HG03108 (cell line): ENCODE data around the gene TMEM131.
"Not testable (repeated sequence)": the region's sequence is repeated elsewhere in the genome, so short reads cannot be mapped to it uniquely, and the experiment has no call there.

ENCODE experiments used
- ATAC-seq: cut with Tn5 transposase; IDR thresholded peaks from one replicate; pipeline ENCODE4 v1.9.1; 2021; ENCODE audit warnings: moderate library complexity; ENCODE audit not compliant: unreplicated experiment

Gene TMEM131

GRCh38 chr2:97914691-97915213 lies 81.0 kb downstream of the TMEM131 start:
- ATAC-seq: no peak

GRCh38 chr2:97913846-97914245 lies 81.9 kb downstream of the TMEM131 start:
- no peak for ATAC-seq

GRCh38 chr2:97911922-97912575 lies 83.7 kb downstream of the TMEM131 start:
- ATAC-seq: no peak

- peak; percentile 48 for ATAC-seq
Observed at GRCh38 chr2:97911206-97911921, 84.4 kb downstream of the TMEM131 start.

- no peak for ATAC-seq
Observed at GRCh38 chr2:97910403-97911205, 85.1 kb downstream of the TMEM131 start.

GRCh38 chr2:97908208-97908676 lies 87.5 kb downstream of the TMEM131 start:
- ATAC-seq: no peak

GRCh38 chr2:97907369-97908100 lies 88.2 kb downstream of the TMEM131 start:
- ATAC-seq: no peak

- no peak for ATAC-seq
Observed at GRCh38 chr2:97906307-97906706, 89.4 kb downstream of the TMEM131 start.

- no peak for ATAC-seq
Observed at GRCh38 chr2:97905294-97905693, 90.5 kb downstream of the TMEM131 start.

GRCh38 chr2:97901862-97902261 lies 93.9 kb downstream of the TMEM131 start:
- ATAC-seq: no peak

- ATAC-seq: no peak
Observed at GRCh38 chr2:97900806-97901205, 94.9 kb downstream of the TMEM131 start.

GRCh38 chr2:97893042-97893441 lies 102.7 kb downstream of the TMEM131 start:
- not testable (repeated sequence) for ATAC-seq

- no peak for ATAC-seq
Observed at GRCh38 chr2:97891611-97892010, 104.1 kb downstream of the TMEM131 start.

- ATAC-seq: no peak
Observed at GRCh38 chr2:97889156-97889555, 106.6 kb downstream of the TMEM131 start.

GRCh38 chr2:97885841-97886240 lies 109.9 kb downstream of the TMEM131 start:
- ATAC-seq: no peak

- ATAC-seq: no peak
Observed at GRCh38 chr2:97880334-97880733, 115.4 kb downstream of the TMEM131 start.

- ATAC-seq: no peak
Observed at GRCh38 chr2:97878865-97879264, 116.9 kb downstream of the TMEM131 start.

- ATAC-seq: not testable (repeated sequence)
Observed at GRCh38 chr2:97878317-97878716, 117.4 kb downstream of the TMEM131 start.

GRCh38 chr2:97871096-97871780 lies 124.5 kb downstream of the TMEM131 start:
- ATAC-seq: no peak

GRCh38 chr2:97870396-97870843 lies 125.3 kb downstream of the TMEM131 start:
- ATAC-seq: peak; percentile 100
